Caco-2 (cell line): ENCODE results near the gene TSSK2. TPM values are rescaled to one million over a fixed set of nuclear protein-coding genes. Genes with fewer than 3 reads are reported as not detected.

ENCODE experiments used
- BruUV-seq: library from RNA; stranded (reverse); fragments of 400-500 nt; replicated peaks from 2 replicates; lab custom pipeline; 2021; lab: Mats Ljungman, UMichigan
- CTCF ChIA-PET: fragments of 300-600 bp; sonication (Branson Sonifier 250); formaldehyde crosslinking; loops from one replicate; lab custom pipeline; 2022; ENCODE audit warnings: antibody characterized with exemption; lab: Charles Lee
- POLR2A ChIA-PET: fragments of 300-600 bp; sonication (Branson Sonifier 250); formaldehyde crosslinking; loops from one replicate; lab custom pipeline; 2022; ENCODE audit warnings: antibody characterized with exemption; lab: Charles Lee
- DNase-seq, 2 experiments: peaks; one replicate each; pipeline versions ENCODE4 v3.0.0 to v3.0.0-alpha.2; 2020 to 2022
- H3K27me3 ChIP-seq: replicated peaks from 2 replicates; pipeline ENCODE4 v1.6.0; 2011; ENCODE audit warnings: low read length; ENCODE audit not compliant: control insufficient read depth, insufficient read depth
- H3K36me3 ChIP-seq: 2 replicates; pipeline ENCODE4 v1.5.1; 2011; ENCODE audit warnings: low read length; ENCODE audit not compliant: control insufficient read depth, insufficient read depth
- H3K4me1 ChIP-seq: fragments of 250-450 bp; sonication (Bioruptor Pico); 2 replicates; pipeline ENCODE4 v1.5.1; 2020; ENCODE audit warnings: mild to moderate bottlenecking
- H3K4me3 ChIP-seq: 2 replicates; pipeline ENCODE4 v1.5.1; 2011; ENCODE audit warnings: low read depth, mild to moderate bottlenecking, control low read depth, low read length
- H3K9me3 ChIP-seq: fragments of 250-450 bp; sonication (Bioruptor Pico); 2 replicates; pipeline ENCODE4 v1.5.1; 2020; ENCODE audit warnings: mild to moderate bottlenecking, moderate library complexity
- H3K27ac Mint-ChIP-seq: one replicate; pipeline ENCODE4 v1.8.0; 2022; ENCODE audit warnings: mixed read lengths; ENCODE audit not compliant: unreplicated experiment
- H3K27me3 Mint-ChIP-seq: one replicate; pipeline ENCODE4 v1.8.0; 2022; ENCODE audit warnings: mixed read lengths; ENCODE audit not compliant: insufficient read depth, unreplicated experiment
- H3K36me3 Mint-ChIP-seq: one replicate; pipeline ENCODE4 v1.8.0; 2022; ENCODE audit warnings: mild to moderate bottlenecking, mixed read lengths; ENCODE audit not compliant: insufficient read depth, unreplicated experiment
- H3K4me1 Mint-ChIP-seq: one replicate; pipeline ENCODE4 v1.8.0; 2022; ENCODE audit warnings: low read depth, mixed read lengths; ENCODE audit not compliant: unreplicated experiment
- H3K4me3 Mint-ChIP-seq: one replicate; pipeline ENCODE4 v1.8.0; 2022; ENCODE audit warnings: mild to moderate bottlenecking, moderate library complexity, mixed read lengths; ENCODE audit not compliant: unreplicated experiment
- H3K9me3 Mint-ChIP-seq: one replicate; pipeline ENCODE4 v1.8.0; 2022; ENCODE audit warnings: mixed read lengths; ENCODE audit not compliant: unreplicated experiment
- CTCF ChIP-seq, 2 experiments: fragments of 200-600 bp in 1 of 2; IDR thresholded peaks; 1 replicate in 1 of 2; 2 replicates in 1 of 2; pipeline versions ENCODE4 v1.5.1 to v1.8.0; 2011 to 2022; ENCODE audit warnings: antibody characterized with exemption in 1 of 2, control low read depth in 1 of 2, inconsistent platforms in 1 of 2, low read depth in 1 of 2, low read length in 1 of 2, mild to moderate bottlenecking in 1 of 2, moderate library complexity in 1 of 2; ENCODE audit not compliant: insufficient read depth in 1 of 2, severe bottlenecking in 1 of 2, unreplicated experiment in 1 of 2
- intact Hi-C: fragments of 100-400 bp; cut with micrococcal nuclease; formaldehyde crosslinking; loops from one replicate; pipeline ENCODE4 v1.10.0; 2022; ENCODE audit not compliant: unreplicated experiment
- total RNA-seq: library from RNA; stranded (reverse); gene quantifications from 2 replicates; pipeline ENCODE4 v1.2.3, GENCODE V29; 2022

TSSK2 gene
- total RNA-seq, 1 experiment from 2014 or later = not detected

GRCh38 chr22:19105867-19106802 is 25.0 kb upstream of the TSSK2 start:
- Mint-ChIP-seq H3K27ac (no peak overlapping the region), H3K9me3 (no peaks in the 10 kb centered on the region), H3K4me1 (peaks cover 5% of the 10 kb centered on the region), H3K36me3 (peaks cover 8% of the 10 kb centered on the region), H3K27me3 (no peaks in the 10 kb centered on the region), H3K4me3 (no peak overlapping the region)
- BruUV-seq = no TSS peak
- intact Hi-C loops = no loop called here
- CTCF ChIA-PET = no interaction called here
- no peak for DNase-seq
- no peaks in the 10 kb centered on the region for H3K9me3 ChIP-seq
- no peaks in the 10 kb centered on the region for H3K36me3 ChIP-seq
- H3K4me1 ChIP-seq = peaks cover 9% of the 10 kb centered on the region; the same call in 1 of the 2 replicates
- peak; percentile 19 to 21 for TF ChIP-seq CTCF (IDR thresholded peaks at IDR 0.05; ENCODE audit: insufficient read depth in 1 of 2, low read depth in 1 of 2, low read length in 1 of 2, severe bottlenecking in 1 of 2, unreplicated experiment in 1 of 2)
- POLR2A ChIA-PET = no interaction called here
- H3K4me3 ChIP-seq = no peak overlapping the region
- H3K27me3 ChIP-seq = no peaks in the 10 kb centered on the region

- Histone ChIP-seq H3K36me3 (no peaks in the 10 kb centered on the region), H3K27me3 (no peaks in the 10 kb centered on the region), H3K4me1 (peaks cover 9% of the 10 kb centered on the region; the same call in 1 of the 2 replicates), H3K9me3 (no peaks in the 10 kb centered on the region), H3K4me3 (no peak overlapping the region)
- no peak for TF ChIP-seq CTCF (IDR thresholded peaks at IDR 0.05; ENCODE audit: insufficient read depth in 1 of 2, low read depth in 1 of 2, low read length in 1 of 2, severe bottlenecking in 1 of 2, unreplicated experiment in 1 of 2)
- H3K27ac Mint-ChIP-seq = peak overlapping the region; percentile 76
- intact Hi-C loops = no loop called here
- no peaks in the 10 kb centered on the region for H3K27me3 Mint-ChIP-seq
- peaks cover 5% of the 10 kb centered on the region for H3K4me1 Mint-ChIP-seq
- BruUV-seq = no TSS peak
- DNase-seq = no peak
- no peaks in the 10 kb centered on the region for H3K9me3 Mint-ChIP-seq
- CTCF ChIA-PET = no interaction called here
- H3K36me3 Mint-ChIP-seq = peaks cover 3% of the 10 kb centered on the region
- no peak overlapping the region for H3K4me3 Mint-ChIP-seq
- POLR2A ChIA-PET = no interaction called here
These were observed 24.0 kb upstream of the TSSK2 start for GRCh38 chr22:19106886-19107729.

GRCh38 chr22:19107730-19108074 is 23.4 kb upstream of the TSSK2 start:
- no peak for DNase-seq
- Mint-ChIP-seq H3K36me3 (no peaks in the 10 kb centered on the region), H3K27me3 (no peaks in the 10 kb centered on the region), H3K9me3 (no peaks in the 10 kb centered on the region), H3K4me3 (no peak overlapping the region), H3K4me1 (peaks cover 5% of the 10 kb centered on the region), H3K27ac (peak overlapping the region; percentile 76)
- H3K9me3 ChIP-seq = no peaks in the 10 kb centered on the region
- ChIA-PET POLR2A (no interaction called here), CTCF (no interaction called here)
- no peak overlapping the region for H3K4me3 ChIP-seq
- TF ChIP-seq CTCF (IDR thresholded peaks at IDR 0.05; ENCODE audit: insufficient read depth in 1 of 2, low read depth in 1 of 2, low read length in 1 of 2, severe bottlenecking in 1 of 2, unreplicated experiment in 1 of 2) = no peak
- intact Hi-C loops = no loop called here
- H3K27me3 ChIP-seq = no peaks in the 10 kb centered on the region
- no peaks in the 10 kb centered on the region; the same call in 1 of the 2 replicates for H3K36me3 ChIP-seq
- H3K4me1 ChIP-seq = peaks cover 9% of the 10 kb centered on the region; the same call in 1 of the 2 replicates
- BruUV-seq = no TSS peak
